ENCODE data around the gene TENT5A. TPM values are rescaled to one million over a fixed set of nuclear protein-coding genes. Genes with fewer than 3 reads are reported as not detected.
"Not testable (repeated sequence)": the region's sequence is repeated elsewhere in the genome, so short reads cannot be mapped to it uniquely, and the experiment has no call there.

Gene TENT5A
- total RNA-seq, result 10 to 100 TPM; 30.0 to 36.6 TPM
- long read RNA-seq, full-length matches to known transcripts, result 96 of 111 reads
- long read RNA-seq, partial matches to known transcripts, result 9 of 111 reads
- long read RNA-seq, other reads (novel, unspliced or antisense), result 6 of 111 reads

GRCh38 chr6:81752084-81752920 is at the start of gene TENT5A:
TENT5A (minus strand) TSS chr6:81752681; CDS start chr6:81752141, 540 bp downstream.
- intact Hi-C loops (cut with DNase I), result loop anchor here in 1 of 2 donors (5.0 to 10.0 kb wide), 6 partner anchors 232 to 1145 kb away; no protein-coding TSS in a partner anchor
- DNase-seq (peak; percentile 93), ATAC-seq (peak; percentile 85 to 92)

- intact Hi-C loops (cut with DNase I), result no loop called here
- no peak for DNase-seq
- ATAC-seq, result no peak
Observed at GRCh38 chr6:81801489-81801888, 49.0 kb upstream of the TENT5A start.

GRCh38 chr6:81800666-81801065 is 48.2 kb upstream of the TENT5A start:
- ATAC-seq (no peak), DNase-seq (no peak)
- intact Hi-C loops (cut with DNase I), result no loop called here

GRCh38 chr6:81799323-81799722 is 46.8 kb upstream of the TENT5A start:
- intact Hi-C loops (cut with DNase I), result no loop called here
- DNase-seq (no peak), ATAC-seq (no peak)

- ATAC-seq (peak in 1 of 2 donors; percentile 54), DNase-seq (no peak)
- intact Hi-C loops (cut with DNase I), result no loop called here
Observed at GRCh38 chr6:81797591-81797990, 45.1 kb upstream of the TENT5A start.

- ATAC-seq, result no peak
- intact Hi-C loops (cut with DNase I), result no loop called here
- DNase-seq, result no peak
Observed at GRCh38 chr6:81795890-81796289, 43.4 kb upstream of the TENT5A start.

GRCh38 chr6:81793821-81794475 is 41.5 kb upstream of the TENT5A start:
- no peak for DNase-seq
- intact Hi-C loops (cut with DNase I), result no loop called here
- ATAC-seq, result no peak

- intact Hi-C loops (cut with DNase I), result no loop called here
- ATAC-seq (no peak), DNase-seq (no peak)
Observed at GRCh38 chr6:81792826-81793225, 40.3 kb upstream of the TENT5A start.

GRCh38 chr6:81791756-81792155 is 39.3 kb upstream of the TENT5A start:
- intact Hi-C loops (cut with DNase I), result no loop called here
- ATAC-seq (no peak), DNase-seq (no peak)

GRCh38 chr6:81790034-81790433 is 37.6 kb upstream of the TENT5A start:
- DNase-seq, result no peak
- ATAC-seq, result no peak
- intact Hi-C loops (cut with DNase I), result no loop called here

- DNase-seq (no peak), ATAC-seq (no peak)
- intact Hi-C loops (cut with DNase I), result no loop called here
Observed at GRCh38 chr6:81789291-81789690, 36.8 kb upstream of the TENT5A start.

- DNase-seq, result no peak
- ATAC-seq, result no peak
- intact Hi-C loops (cut with DNase I), result no loop called here
Observed at GRCh38 chr6:81788748-81789147, 36.3 kb upstream of the TENT5A start.

- DNase-seq, result no peak
- peak in 1 of 2 donors; percentile 60 for ATAC-seq
- intact Hi-C loops (cut with DNase I), result no loop called here
Observed at GRCh38 chr6:81787313-81788068, 35.0 kb upstream of the TENT5A start.

GRCh38 chr6:81786150-81786549 is 33.7 kb upstream of the TENT5A start:
- DNase-seq (no peak), ATAC-seq (no peak)
- intact Hi-C loops (cut with DNase I), result no loop called here

- no peak for DNase-seq
- intact Hi-C loops (cut with DNase I), result no loop called here
- no peak for ATAC-seq
Observed at GRCh38 chr6:81785377-81785776, 32.9 kb upstream of the TENT5A start.

GRCh38 chr6:81783893-81784292 is 31.4 kb upstream of the TENT5A start:
- intact Hi-C loops (cut with DNase I), result no loop called here
- no peak for ATAC-seq

GRCh38 chr6:81781624-81782023 is 29.1 kb upstream of the TENT5A start:
- intact Hi-C loops (cut with DNase I), result no loop called here
- ATAC-seq, result no peak

More at GRCh38 chr6:81783893-81784292, 31.4 kb upstream of the TENT5A start:
- DNase-seq, result no peak

GRCh38 chr6:81777586-81778268 is 25.2 kb upstream of the TENT5A start:
- DNase-seq, result no peak
- ATAC-seq, result no peak
- intact Hi-C loops (cut with DNase I), result no loop called here

More at GRCh38 chr6:81781624-81782023, 29.1 kb upstream of the TENT5A start:
- no peak for DNase-seq

GRCh38 chr6:81776219-81776618 is 23.7 kb upstream of the TENT5A start:
- intact Hi-C loops (cut with DNase I); ATAC-seq: not testable (repeated sequence)
- DNase-seq, result peak; percentile 21

Data from left cardiac atrium (tissue), 4 donors.